SK-N-SH (cell line): ENCODE results near the gene BAG2. TPM values are rescaled to one million over a fixed set of nuclear protein-coding genes. Genes with fewer than 3 reads are reported as not detected.

Experiments used
- CTCF ChIA-PET: fragments of 300-600, 350-600 bp; formaldehyde crosslinking; extraction: SDS; loops from one replicate; lab custom pipeline; 2021; lab: Yijun Ruan, JAX
- POLR2A ChIA-PET: fragments of 350-600 bp; sonication (Branson Sonifier 250); formaldehyde crosslinking; extraction: SDS; loops from one replicate; lab custom pipeline; 2020; ENCODE audit warnings: antibody characterized with exemption, inconsistent platforms; lab: Yijun Ruan, JAX
- DNase-seq: peaks from one replicate; pipeline ENCODE4 v3.0.0; 2012
- H2AFZ ChIP-seq: fragments of 200-600 bp; sonication (generic); 2 replicates; pipeline ENCODE4 v1.8.1; 2016; ENCODE audit warnings: antibody characterized with exemption, mild to moderate bottlenecking, low read depth
- H3F3A ChIP-seq: fragments of 200-600 bp; sonication (generic); replicated peaks from 2 replicates; pipeline ENCODE3; 2016; ENCODE audit warnings: antibody characterized with exemption, mild to moderate bottlenecking; ENCODE audit not compliant: insufficient read depth
- H3K27ac ChIP-seq, 2 experiments: fragments of 200-500 bp in 1 of 2; fragments of 200-600 bp in 1 of 2; sonication (Bioruptor generic) in 1 of 2; sonication (generic), shearing (Covaris generic) in 1 of 2; 2 replicates each; pipeline versions ENCODE4 v1.5.1 to v1.6.1; 2014 to 2016; ENCODE audit warnings: low read depth in 2 of 2, inconsistent platforms in 1 of 2, low read length in 1 of 2, mild to moderate bottlenecking in 1 of 2, mixed read lengths in 1 of 2
- H3K27me3 ChIP-seq: fragments of 200-600 bp; sonication (generic), shearing (Covaris generic); 2 replicates; pipeline ENCODE4 v1.6.1; 2016; ENCODE audit warnings: mixed run types; ENCODE audit not compliant: insufficient read depth
- H3K36me3 ChIP-seq, 2 experiments: fragments of 200-500 bp in 1 of 2; fragments of 200-600 bp in 1 of 2; sonication (Bioruptor generic) in 1 of 2; sonication (generic) in 1 of 2; replicated peaks in 1 of 2; 2 replicates each; pipeline versions ENCODE3 to v1.5.1; 2014 to 2016; ENCODE audit warnings: low read length in 1 of 2, mild to moderate bottlenecking in 1 of 2; ENCODE audit not compliant: insufficient read depth in 2 of 2, control insufficient read depth in 1 of 2
- H3K4me1 ChIP-seq, 2 experiments: fragments of 200-500 bp in 1 of 2; fragments of 200-600 bp in 1 of 2; sonication (Bioruptor generic) in 1 of 2; sonication (generic), shearing (Covaris generic) in 1 of 2; 2 replicates each; pipeline versions ENCODE4 v1.5.1 to v1.6.1; 2014 to 2016; ENCODE audit warnings: low read depth in 1 of 2, low read length in 1 of 2, mixed run types in 1 of 2; ENCODE audit not compliant: insufficient read depth in 2 of 2, control insufficient read depth in 1 of 2
- H3K4me2 ChIP-seq: fragments of 200-600 bp; sonication (generic), shearing (Covaris generic); 2 replicates; pipeline ENCODE4 v1.6.1; 2017; ENCODE audit warnings: mixed run types
- H3K4me3 ChIP-seq, 2 experiments: fragments of 200-500 bp in 1 of 2; fragments of 200-600 bp in 1 of 2; sonication (Bioruptor generic) in 1 of 2; sonication (generic), shearing (Covaris generic) in 1 of 2; 2 replicates each; pipeline versions ENCODE4 v1.5.1 to v1.8.1; 2014 to 2016; ENCODE audit warnings: low read depth in 2 of 2, inconsistent platforms in 1 of 2, low read length in 1 of 2, mild to moderate bottlenecking in 1 of 2, mixed read lengths in 1 of 2, moderate library complexity in 1 of 2
- H3K79me2 ChIP-seq: fragments of 200-600 bp; sonication (generic); 2 replicates; pipeline ENCODE4 v1.8.1; 2017; ENCODE audit warnings: mild to moderate bottlenecking; ENCODE audit not compliant: insufficient read depth
- H3K9ac ChIP-seq: fragments of 200-600 bp; sonication (generic); 2 replicates; pipeline ENCODE4 v1.6.1; 2017; ENCODE audit warnings: mixed run types
- H3K9me2 ChIP-seq: fragments of 200-600 bp; sonication (generic); 2 replicates; pipeline ENCODE4 v1.6.1; 2017; ENCODE audit warnings: mixed run types
- H3K9me3 ChIP-seq: fragments of 200-600 bp; sonication (generic); 2 replicates; pipeline ENCODE4 v1.6.1; 2017; ENCODE audit warnings: mixed run types, mild to moderate bottlenecking, moderate library complexity
- H4K20me1 ChIP-seq: fragments of 200-600 bp; sonication (generic); 2 replicates; pipeline ENCODE4 v1.6.1; 2017; ENCODE audit warnings: mild to moderate bottlenecking, mixed run types; ENCODE audit not compliant: insufficient read depth
- ELF1 ChIP-seq: IDR thresholded peaks from 2 replicates; pipeline ENCODE4 v1.4.0; 2012
- EP300 ChIP-seq, 2 experiments: IDR thresholded peaks; 2 replicates each; pipeline versions ENCODE4 v1.4.0 to v1.6.1; 2012; ENCODE audit warnings: borderline replicate concordance in 1 of 2, low read depth in 1 of 2, low read length in 1 of 2
- FOSL2 ChIP-seq: IDR thresholded peaks from 2 replicates; pipeline ENCODE4 v1.4.0; 2012; ENCODE audit warnings: low read depth, mild to moderate bottlenecking, moderate library complexity, borderline replicate concordance
- FOXM1 ChIP-seq: IDR thresholded peaks from 2 replicates; pipeline ENCODE4 v1.4.0; 2012; ENCODE audit warnings: low read depth, mild to moderate bottlenecking
- GATA2 ChIP-seq: sonication (generic); formaldehyde crosslinking; IDR thresholded peaks from 2 replicates; pipeline ENCODE4 v1.5.0; 2020; ENCODE audit warnings: mild to moderate bottlenecking, missing genetic modification reagents
- JUND ChIP-seq: IDR thresholded peaks from 2 replicates; pipeline ENCODE4 v1.4.0; 2012
- POLR2AphosphoS5 ChIP-seq: IDR thresholded peaks from 2 replicates; pipeline ENCODE4 v1.6.1; 2012; ENCODE audit warnings: low read depth, low read length
- RCOR1 ChIP-seq: fragments of 150-350 bp; IDR thresholded peaks from 2 replicates; pipeline ENCODE4 v1.6.1; 2017; ENCODE audit warnings: antibody characterized with exemption, low read length
- RFX5 ChIP-seq: IDR thresholded peaks from 2 replicates; pipeline ENCODE4 v1.6.1; 2012; ENCODE audit warnings: mild to moderate bottlenecking, improper control_type of control experiment, low read length
- RXRA ChIP-seq: IDR thresholded peaks from 2 replicates; pipeline ENCODE4 v1.4.0; 2012; ENCODE audit warnings: low read depth, mild to moderate bottlenecking, borderline replicate concordance
- TAF1 ChIP-seq: IDR thresholded peaks from 2 replicates; pipeline ENCODE4 v1.6.1; 2012; ENCODE audit warnings: low read depth, mild to moderate bottlenecking, low read length, moderate library complexity, borderline replicate concordance
- TCF12 ChIP-seq: IDR thresholded peaks from 2 replicates; pipeline ENCODE4 v1.4.0; 2012
- WGBS: methylation state at CpG from one replicate; pipeline ENCODE4 v1.1.6; 2017; ENCODE audit warnings: low lambda C conversion rate; 5-methylcytosine and 5-hydroxymethylcytosine counted together
- polyA plus RNA-seq, 3 experiments: library from polyadenylated mRNA; depleted of rRNA; stranded (reverse); fragments of >200 nt; gene quantifications; 2 replicates each; pipeline ENCODE4 v1.2.3, GENCODE V29; 2012
- TF ChIP-seq, protein P1 (sequence below): fragments of 150-350 bp; IDR thresholded peaks from 2 replicates; pipeline ENCODE4 v1.6.1; 2017; ENCODE audit warnings: antibody characterized with exemption, low read length, low read depth, borderline replicate concordance
- TF ChIP-seq, protein P2 (sequence below): IDR thresholded peaks from 2 replicates; pipeline ENCODE4 v1.4.0; 2012; ENCODE audit warnings: low read depth
- TF ChIP-seq, protein P3 (sequence below): IDR thresholded peaks from 2 replicates; pipeline ENCODE4 v1.6.1; 2012; ENCODE audit warnings: mild to moderate bottlenecking, low read depth, low read length, moderate library complexity
- TF ChIP-seq, protein P4 (sequence below): IDR thresholded peaks from 2 replicates; pipeline ENCODE4 v1.4.0; 2012; ENCODE audit warnings: low read depth, borderline replicate concordance

Gene BAG2
- polyA plus RNA-seq, 1 of the 3 experiments (the other 2 are of a cell fraction) = 5.3 TPM

DNA sequence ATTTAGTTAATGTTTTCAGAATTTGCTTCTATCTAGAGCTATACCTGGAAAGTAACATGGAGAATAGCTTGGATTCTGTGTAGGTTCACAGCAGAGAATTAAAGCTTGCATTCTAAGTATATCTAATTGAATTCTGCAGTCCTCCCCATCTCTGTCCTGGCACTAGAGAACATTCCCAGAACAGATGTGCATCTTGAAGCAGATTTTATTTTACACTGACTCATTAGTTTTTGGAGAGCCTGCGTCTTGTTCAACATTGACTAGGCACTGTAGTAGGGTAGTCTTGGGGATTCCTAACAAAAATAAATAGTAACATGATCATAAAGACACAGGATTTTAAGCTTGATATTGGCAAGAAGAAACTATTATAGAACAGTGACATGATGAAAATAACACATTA, 36.2 kb upstream of the BAG2 start:
- ChIA-PET POLR2A (no interaction called here), CTCF (no interaction called here)
- DNase-seq = no peak
- Histone ChIP-seq H3K27me3 (no peaks in the 10 kb centered on the region), H4K20me1 (no peaks in the 10 kb centered on the region), H3F3A (no peaks in the 10 kb centered on the region), H3K9me3 (no peaks in the 10 kb centered on the region), H3K4me2 (no peak overlapping the region), H3K36me3 (peaks cover 28 to 31% of the 10 kb centered on the region in 2 experiments), H3K9me2 (no peaks in the 10 kb centered on the region), H3K4me1 (peaks cover 0 to 2% of the 10 kb centered on the region in 2 experiments; a peak in 1 of 4 replicates), H3K79me2 (no peaks in the 10 kb centered on the region; the same call in 1 of the 2 replicates)
- TF ChIP-seq TCF12 = peak; percentile 25; the same call in 1 of the 2 replicates
- TF ChIP-seq TAF1 = no peak
- TF ChIP-seq, all 33 proteins: peak for 1
- Histone ChIP-seq H2AFZ (no peak overlapping the region), H3K4me3 (no peak overlapping the region), H3K9ac (no peak overlapping the region), H3K27ac (peak overlapping the region in 1 of 2 experiments; percentile 16; a peak in 1 of 4 replicates)
- 72% methylated on average over 1 of the region's 1 CpG for WGBS

DNA sequence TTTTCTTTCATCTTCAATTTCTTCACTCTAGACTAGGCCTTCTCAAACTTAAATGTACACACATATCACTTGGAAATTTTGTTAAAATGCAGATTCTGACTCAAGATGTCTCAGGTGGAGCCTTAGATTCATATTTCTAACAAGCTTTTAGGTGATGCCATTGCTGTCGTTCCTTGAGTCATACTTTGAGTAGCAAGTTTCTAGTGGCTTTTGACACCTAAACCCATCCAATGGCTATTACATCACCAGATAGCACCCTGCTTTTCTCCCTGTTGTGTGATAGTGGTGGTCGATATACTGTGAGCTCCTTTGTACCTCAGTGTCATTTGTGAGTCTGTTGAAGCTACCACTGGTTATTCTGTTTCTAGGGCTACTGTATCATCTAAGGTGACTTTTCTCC, 34.8 kb upstream of the BAG2 start:
- no peaks in the 10 kb centered on the region; the same call in 1 of the 2 replicates for H3K79me2 ChIP-seq
- no peaks in the 10 kb centered on the region for H3K27me3 ChIP-seq
- no peaks in the 10 kb centered on the region; a peak in 1 of 4 replicates for H3K4me1 ChIP-seq
- no peak overlapping the region for H3K4me3 ChIP-seq
- H2AFZ ChIP-seq = no peak overlapping the region
- no peak overlapping the region for H3K9ac ChIP-seq
- H3F3A ChIP-seq = peaks cover 9% of the 10 kb centered on the region
- no peak overlapping the region for H3K4me2 ChIP-seq
- H4K20me1 ChIP-seq = no peaks in the 10 kb centered on the region
- 93% methylated on average over 2 of the region's 2 CpGs for whole genome bisulfite sequencing
- H3K9me3 ChIP-seq = no peaks in the 10 kb centered on the region
- ChIA-PET CTCF (no interaction called here), POLR2A (no interaction called here)
- TF ChIP-seq POLR2AphosphoS5 (no peak), TCF12 (no peak), FOXM1 (no peak), JUND (no peak)
- no peaks in the 10 kb centered on the region for H3K9me2 ChIP-seq
- no peak for DNase-seq
- no peak overlapping the region for H3K27ac ChIP-seq
- H3K36me3 ChIP-seq = peaks cover 33 to 45% of the 10 kb centered on the region in 2 experiments

DNA sequence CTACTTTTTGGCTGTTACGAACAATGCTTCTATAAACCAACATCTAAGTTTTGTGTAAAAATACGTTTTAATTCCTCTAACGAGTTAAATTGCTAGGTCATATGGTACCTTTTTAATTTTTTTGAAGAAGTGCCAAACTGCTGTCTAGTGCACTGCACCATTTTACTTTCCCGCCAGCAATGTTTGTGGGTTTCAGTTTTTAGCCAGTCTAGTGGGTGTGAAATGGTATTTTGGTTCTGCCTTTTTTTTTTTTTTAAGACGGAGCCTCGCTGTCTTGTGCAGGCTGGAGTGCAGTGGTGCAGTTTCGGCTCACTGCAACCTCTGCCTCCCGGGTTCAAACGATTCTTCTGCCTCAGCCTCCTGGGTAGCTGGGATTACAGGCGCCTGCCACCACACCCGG, 34.1 kb upstream of the BAG2 start:
- POLR2A ChIA-PET = no interaction called here
- CTCF ChIA-PET = no interaction called here
- 98% methylated on average over 11 of the region's 11 CpGs for WGBS
- TF ChIP-seq TAF1 = no peak
- TF ChIP-seq POLR2AphosphoS5 = no peak
- TF ChIP-seq, protein P1, sequence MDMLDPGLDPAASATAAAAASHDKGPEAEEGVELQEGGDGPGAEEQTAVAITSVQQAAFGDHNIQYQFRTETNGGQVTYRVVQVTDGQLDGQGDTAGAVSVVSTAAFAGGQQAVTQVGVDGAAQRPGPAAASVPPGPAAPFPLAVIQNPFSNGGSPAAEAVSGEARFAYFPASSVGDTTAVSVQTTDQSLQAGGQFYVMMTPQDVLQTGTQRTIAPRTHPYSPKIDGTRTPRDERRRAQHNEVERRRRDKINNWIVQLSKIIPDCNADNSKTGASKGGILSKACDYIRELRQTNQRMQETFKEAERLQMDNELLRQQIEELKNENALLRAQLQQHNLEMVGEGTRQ = no peak
- TF ChIP-seq RFX5 = no peak
- no peak for TF ChIP-seq FOSL2
- no peak for TF ChIP-seq GATA2 (CRISPR knock-in tag)
- TF ChIP-seq, protein P2, sequence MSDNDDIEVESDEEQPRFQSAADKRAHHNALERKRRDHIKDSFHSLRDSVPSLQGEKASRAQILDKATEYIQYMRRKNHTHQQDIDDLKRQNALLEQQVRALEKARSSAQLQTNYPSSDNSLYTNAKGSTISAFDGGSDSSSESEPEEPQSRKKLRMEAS = no peak
- TF ChIP-seq, protein P3, sequence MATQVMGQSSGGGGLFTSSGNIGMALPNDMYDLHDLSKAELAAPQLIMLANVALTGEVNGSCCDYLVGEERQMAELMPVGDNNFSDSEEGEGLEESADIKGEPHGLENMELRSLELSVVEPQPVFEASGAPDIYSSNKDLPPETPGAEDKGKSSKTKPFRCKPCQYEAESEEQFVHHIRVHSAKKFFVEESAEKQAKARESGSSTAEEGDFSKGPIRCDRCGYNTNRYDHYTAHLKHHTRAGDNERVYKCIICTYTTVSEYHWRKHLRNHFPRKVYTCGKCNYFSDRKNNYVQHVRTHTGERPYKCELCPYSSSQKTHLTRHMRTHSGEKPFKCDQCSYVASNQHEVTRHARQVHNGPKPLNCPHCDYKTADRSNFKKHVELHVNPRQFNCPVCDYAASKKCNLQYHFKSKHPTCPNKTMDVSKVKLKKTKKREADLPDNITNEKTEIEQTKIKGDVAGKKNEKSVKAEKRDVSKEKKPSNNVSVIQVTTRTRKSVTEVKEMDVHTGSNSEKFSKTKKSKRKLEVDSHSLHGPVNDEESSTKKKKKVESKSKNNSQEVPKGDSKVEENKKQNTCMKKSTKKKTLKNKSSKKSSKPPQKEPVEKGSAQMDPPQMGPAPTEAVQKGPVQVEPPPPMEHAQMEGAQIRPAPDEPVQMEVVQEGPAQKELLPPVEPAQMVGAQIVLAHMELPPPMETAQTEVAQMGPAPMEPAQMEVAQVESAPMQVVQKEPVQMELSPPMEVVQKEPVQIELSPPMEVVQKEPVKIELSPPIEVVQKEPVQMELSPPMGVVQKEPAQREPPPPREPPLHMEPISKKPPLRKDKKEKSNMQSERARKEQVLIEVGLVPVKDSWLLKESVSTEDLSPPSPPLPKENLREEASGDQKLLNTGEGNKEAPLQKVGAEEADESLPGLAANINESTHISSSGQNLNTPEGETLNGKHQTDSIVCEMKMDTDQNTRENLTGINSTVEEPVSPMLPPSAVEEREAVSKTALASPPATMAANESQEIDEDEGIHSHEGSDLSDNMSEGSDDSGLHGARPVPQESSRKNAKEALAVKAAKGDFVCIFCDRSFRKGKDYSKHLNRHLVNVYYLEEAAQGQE = no peak
- no peak for TF ChIP-seq EP300 (IDR thresholded peaks at IDR 0.05; ENCODE audit: borderline replicate concordance in 1 of 2, low read depth in 1 of 2, low read length in 1 of 2)
- TF ChIP-seq, protein P4, sequence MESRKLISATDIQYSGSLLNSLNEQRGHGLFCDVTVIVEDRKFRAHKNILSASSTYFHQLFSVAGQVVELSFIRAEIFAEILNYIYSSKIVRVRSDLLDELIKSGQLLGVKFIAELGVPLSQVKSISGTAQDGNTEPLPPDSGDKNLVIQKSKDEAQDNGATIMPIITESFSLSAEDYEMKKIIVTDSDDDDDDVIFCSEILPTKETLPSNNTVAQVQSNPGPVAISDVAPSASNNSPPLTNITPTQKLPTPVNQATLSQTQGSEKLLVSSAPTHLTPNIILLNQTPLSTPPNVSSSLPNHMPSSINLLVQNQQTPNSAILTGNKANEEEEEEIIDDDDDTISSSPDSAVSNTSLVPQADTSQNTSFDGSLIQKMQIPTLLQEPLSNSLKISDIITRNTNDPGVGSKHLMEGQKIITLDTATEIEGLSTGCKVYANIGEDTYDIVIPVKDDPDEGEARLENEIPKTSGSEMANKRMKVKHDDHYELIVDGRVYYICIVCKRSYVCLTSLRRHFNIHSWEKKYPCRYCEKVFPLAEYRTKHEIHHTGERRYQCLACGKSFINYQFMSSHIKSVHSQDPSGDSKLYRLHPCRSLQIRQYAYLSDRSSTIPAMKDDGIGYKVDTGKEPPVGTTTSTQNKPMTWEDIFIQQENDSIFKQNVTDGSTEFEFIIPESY = no peak
- TF ChIP-seq ELF1 = no peak
- no peak for TF ChIP-seq RCOR1
- no peak for TF ChIP-seq TCF12
- TF ChIP-seq RXRA = no peak

More for the DNA sequence above, 34.1 kb upstream of the BAG2 start:
- Histone ChIP-seq H3K79me2 (no peaks in the 10 kb centered on the region), H4K20me1 (no peaks in the 10 kb centered on the region), H2AFZ (no peak overlapping the region), H3K9me2 (no peaks in the 10 kb centered on the region), H3K4me3 (no peak overlapping the region), H3K27me3 (no peaks in the 10 kb centered on the region), H3K27ac (no peak overlapping the region), H3K4me2 (no peak overlapping the region), H3K9me3 (no peaks in the 10 kb centered on the region), H3K4me1 (no peaks in the 10 kb centered on the region; a peak in 1 of 4 replicates), H3K36me3 (peaks cover 37 to 52% of the 10 kb centered on the region in 2 experiments), H3F3A (peaks cover 15% of the 10 kb centered on the region), H3K9ac (no peak overlapping the region)
- DNase-seq = no peak
